Subcutaneous adipose tissue (tissue), 4 donors: ENCODE measurements around the gene HCAR2. TPM values are rescaled to one million over a fixed set of nuclear protein-coding genes. Genes with fewer than 3 reads are reported as not detected.

Experiments used
- CTCF ChIP-seq: fragments of 450-650 bp; IDR thresholded peaks from one replicate; pipeline ENCODE4 v1.5.1; 2016; ENCODE audit warnings: low read depth, mild to moderate bottlenecking, control low read depth, antibody characterized with exemption, moderate library complexity
- total RNA-seq, 4 donors: library from RNA; depleted of rRNA; stranded (reverse); fragments of >200 nt; gene quantifications; one replicate each; pipeline ENCODE4 v1.1.0, GENCODE V29; 2016

The HCAR2 gene
- total RNA-seq, 4 donors from 2014 or later, result 7.7 to 15.8 (median 10.9) TPM

DNA sequence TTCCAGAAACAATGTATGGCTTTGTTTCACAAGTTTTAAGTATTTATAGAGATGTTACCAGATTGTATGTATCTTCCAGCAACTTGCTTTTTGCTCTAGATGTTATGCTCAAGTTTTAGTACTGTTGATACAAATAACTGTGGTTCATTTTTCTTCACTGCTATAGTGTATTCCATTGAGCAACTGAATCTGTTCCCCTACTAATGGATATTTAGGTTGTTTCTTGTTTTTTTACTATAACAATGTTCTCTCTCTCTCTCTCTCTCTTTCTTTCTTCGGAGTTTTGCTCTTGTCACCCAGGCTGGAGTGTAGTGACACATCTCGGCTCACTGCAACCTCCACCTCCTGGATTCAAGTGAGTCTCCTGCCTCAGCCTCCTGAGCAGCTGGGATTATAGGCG lies 16.6 kb downstream of the HCAR2 start:
- no peak for TF ChIP-seq CTCF

GRCh38 chr12:122684297-122684813 lies 18.8 kb downstream of the HCAR2 start:
- no peak for TF ChIP-seq CTCF

DNA sequence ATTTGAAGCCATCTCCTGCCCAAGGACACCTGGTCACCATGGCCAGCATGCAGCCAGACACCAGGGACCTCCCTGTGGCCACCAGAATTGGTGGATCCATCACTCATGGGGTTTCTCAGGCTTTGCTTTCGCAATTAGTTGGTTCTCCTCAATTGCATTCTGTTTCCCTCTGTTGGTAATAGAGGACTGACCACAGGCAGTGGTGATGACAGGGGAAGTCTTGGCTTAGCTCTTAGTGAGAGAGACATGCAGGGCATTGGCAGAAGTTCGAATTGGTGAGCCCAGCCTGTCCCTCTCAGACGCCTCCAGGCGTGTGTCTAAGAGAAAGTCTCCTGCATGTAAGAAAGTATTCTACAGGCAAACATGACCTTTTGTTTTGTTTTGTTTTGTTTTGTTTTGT lies 21.3 kb downstream of the HCAR2 start:
- TF ChIP-seq CTCF, result no peak

DNA sequence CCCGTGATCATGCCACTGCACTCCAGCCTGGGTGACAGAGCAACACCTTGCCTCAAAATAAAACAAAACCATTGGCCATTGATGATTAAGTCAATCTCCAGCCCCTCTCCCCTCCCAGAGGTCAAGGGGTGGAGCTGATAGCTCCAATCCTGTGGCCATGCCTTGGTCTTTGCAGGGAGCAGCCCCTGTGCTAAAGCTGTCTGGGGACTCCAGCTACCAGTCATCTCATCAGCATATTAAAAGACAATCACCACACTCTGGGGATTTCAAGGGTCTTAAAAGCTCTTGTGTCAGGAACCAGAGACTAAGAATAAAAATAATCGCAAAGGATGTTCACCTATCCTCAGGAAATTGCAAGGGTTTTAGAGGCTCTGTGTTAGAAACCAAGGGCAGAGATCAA lies 30.6 kb downstream of the HCAR2 start:
- TF ChIP-seq CTCF, result no peak

GRCh38 chr12:122669397-122670070 lies 33.6 kb downstream of the HCAR2 start:
- no peak for TF ChIP-seq CTCF

- no peak for TF ChIP-seq CTCF
Observed at GRCh38 chr12:122668268-122668667, 34.9 kb downstream of the HCAR2 start.

DNA sequence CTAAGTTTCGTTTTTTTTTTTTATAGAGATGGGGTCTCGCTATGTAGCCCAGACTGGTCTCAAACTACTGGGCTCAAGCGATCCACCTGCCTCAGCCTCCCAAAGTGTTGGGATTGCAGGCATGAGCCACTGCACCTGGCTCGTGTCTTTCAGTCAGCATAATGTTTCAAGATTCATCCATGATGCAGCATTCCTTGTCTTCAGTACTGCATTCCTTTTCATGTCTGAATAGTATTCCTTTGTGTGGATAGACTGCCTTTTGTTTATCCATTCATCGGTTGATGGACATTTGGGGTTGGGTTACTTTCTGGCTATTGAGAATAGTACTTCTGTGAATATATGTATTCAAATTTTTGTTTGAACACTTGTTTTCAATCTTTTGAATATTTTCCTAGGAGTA lies 37.4 kb downstream of the HCAR2 start:
- TF ChIP-seq CTCF, result no peak
